ENCODE results near the gene CSTF1.

Gene CSTF1

DNA sequence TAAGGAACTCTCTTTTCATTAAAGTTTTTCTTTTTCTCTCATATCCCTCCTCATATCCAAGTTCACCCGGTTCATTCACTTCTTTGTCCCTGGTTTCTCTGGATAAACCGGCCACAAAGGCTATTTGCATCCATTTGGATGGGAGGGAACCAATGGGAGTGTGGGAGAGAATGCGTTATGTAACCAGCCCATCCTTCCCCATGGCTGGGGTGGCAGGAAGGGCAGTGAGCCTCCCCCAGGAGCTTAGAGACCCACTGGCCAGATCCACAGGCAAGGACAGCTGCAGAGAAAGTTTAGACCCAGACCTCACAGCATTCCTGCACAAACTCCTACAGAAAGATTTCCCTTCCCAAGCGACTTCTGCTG lies 30.4 kb downstream of the CSTF1 start:
- WGBS, result 31% methylated on average over 2 of the region's 4 CpGs
- DNase-seq, result no peak
- peak overlapping the region; percentile 63 for H2BK5ac ChIP-seq (ENCODE audit: low read depth, low read length, poor library complexity, severe bottlenecking)
- peak overlapping the region in 1 of 2 experiments; percentile 94 for H3K18ac ChIP-seq (ENCODE audit: low read depth in 1 of 2, low read length in 2 of 2)
- H3K14ac ChIP-seq (ENCODE audit: low read length in 2 of 2), result no peak overlapping the region
- H3K27me3 ChIP-seq (ENCODE audit: control insufficient read depth in 1 of 2, insufficient read depth in 1 of 2, low read length in 2 of 2), result peaks cover 0 to 14% of the 10 kb centered on the region in 2 experiments
- no peaks in the 10 kb centered on the region for H3K36me3 ChIP-seq (ENCODE audit: control insufficient read depth in 1 of 2, insufficient read depth in 2 of 2, low read depth in 1 of 2, low read length in 2 of 2)
- H3K4me2 ChIP-seq (ENCODE audit: low read length, poor library complexity, severe bottlenecking), result peak overlapping the region; percentile 27
- H2AFZ ChIP-seq (ENCODE audit: low read depth, low read length), result peak overlapping the region; percentile 85
- H3K27ac ChIP-seq (ENCODE audit: low read length, poor library complexity, severe bottlenecking), result peak overlapping the region; percentile 87
- H3K23ac ChIP-seq (ENCODE audit: low read length in 2 of 2), result no peak overlapping the region
- no peak overlapping the region for H2AK5ac ChIP-seq (ENCODE audit: low read length, severe bottlenecking)
- peak overlapping the region; percentile 61 to 81 for H3K4ac ChIP-seq (ENCODE audit: low read depth in 1 of 2, low read length in 2 of 2)
- H4K91ac ChIP-seq (ENCODE audit: low read length), result peak overlapping the region; percentile 63
- no peak overlapping the region for H3K9ac ChIP-seq (ENCODE audit: low read length)
- peak overlapping the region; percentile 46 for H2BK120ac ChIP-seq (ENCODE audit: low read depth, low read length)
- peak overlapping the region; percentile 94 for H4K8ac ChIP-seq (ENCODE audit: low read length)
- H2BK12ac ChIP-seq (ENCODE audit: low read length in 2 of 2), result peak overlapping the region in 1 of 2 experiments; percentile 97
- no peak overlapping the region for H3K4me3 ChIP-seq (ENCODE audit: insufficient read depth in 1 of 2, low read depth in 1 of 2, low read length in 2 of 2)
- H3K4me1 ChIP-seq (ENCODE audit: control insufficient read depth, insufficient read depth, low read depth, low read length), result peaks cover 14% of the 10 kb centered on the region
- H2BK15ac ChIP-seq (ENCODE audit: low read depth, poor library complexity, severe bottlenecking), result no peak overlapping the region
- H3K79me1 ChIP-seq (replicated peaks; ENCODE audit: low read length, poor library complexity, severe bottlenecking), result no peaks in the 10 kb centered on the region
- H3K9me3 ChIP-seq (ENCODE audit: control insufficient read depth, low read length), result no peaks in the 10 kb centered on the region

GRCh38 chr20:56423211-56423610 lies 30.8 kb downstream of the CSTF1 start:
- no peak overlapping the region for H3K23ac ChIP-seq (ENCODE audit: low read length in 2 of 2)
- peaks cover 14% of the 10 kb centered on the region for H3K4me1 ChIP-seq (ENCODE audit: control insufficient read depth, insufficient read depth, low read depth, low read length)
- no peak overlapping the region for H3K4me2 ChIP-seq (ENCODE audit: low read length, poor library complexity, severe bottlenecking)
- no peak overlapping the region for H3K4ac ChIP-seq (ENCODE audit: low read depth in 1 of 2, low read length in 2 of 2)
- H3K36me3 ChIP-seq (ENCODE audit: control insufficient read depth in 1 of 2, insufficient read depth in 2 of 2, low read depth in 1 of 2, low read length in 2 of 2), result no peaks in the 10 kb centered on the region
- 100% methylated on average over 1 of the region's 1 CpG for WGBS
- no peak overlapping the region for H3K4me3 ChIP-seq (ENCODE audit: insufficient read depth in 1 of 2, low read depth in 1 of 2, low read length in 2 of 2)
- no peak overlapping the region for H2BK15ac ChIP-seq (ENCODE audit: low read depth, poor library complexity, severe bottlenecking)
- peaks cover 0 to 18% of the 10 kb centered on the region in 2 experiments for H3K27me3 ChIP-seq (ENCODE audit: control insufficient read depth in 1 of 2, insufficient read depth in 1 of 2, low read length in 2 of 2)
- H3K14ac ChIP-seq (ENCODE audit: low read length in 2 of 2), result no peak overlapping the region
- H3K27ac ChIP-seq (ENCODE audit: low read length, poor library complexity, severe bottlenecking), result peak overlapping the region; percentile 87
- H2AK5ac ChIP-seq (ENCODE audit: low read length, severe bottlenecking), result no peak overlapping the region
- H3K9me3 ChIP-seq (ENCODE audit: control insufficient read depth, low read length), result no peaks in the 10 kb centered on the region
- H3K9ac ChIP-seq (ENCODE audit: low read length), result no peak overlapping the region
- no peak overlapping the region for H4K91ac ChIP-seq (ENCODE audit: low read length)
- H2BK5ac ChIP-seq (ENCODE audit: low read depth, low read length, poor library complexity, severe bottlenecking), result no peak overlapping the region
- H3K18ac ChIP-seq (ENCODE audit: low read depth in 1 of 2, low read length in 2 of 2), result no peak overlapping the region
- no peak overlapping the region for H2BK12ac ChIP-seq (ENCODE audit: low read length in 2 of 2)
- DNase-seq, result no peak
- H4K8ac ChIP-seq (ENCODE audit: low read length), result no peak overlapping the region
- H2AFZ ChIP-seq (ENCODE audit: low read depth, low read length), result no peak overlapping the region
- H2BK120ac ChIP-seq (ENCODE audit: low read depth, low read length), result no peak overlapping the region
- no peaks in the 10 kb centered on the region for H3K79me1 ChIP-seq (replicated peaks; ENCODE audit: low read length, poor library complexity, severe bottlenecking)

- no peak overlapping the region for H3K4me2 ChIP-seq (ENCODE audit: low read length, poor library complexity, severe bottlenecking)
- H3K27ac ChIP-seq (ENCODE audit: low read length, poor library complexity, severe bottlenecking), result no peak overlapping the region
- 77% methylated on average over 1 of the region's 1 CpG for WGBS
- no peak overlapping the region for H3K4ac ChIP-seq (ENCODE audit: low read depth in 1 of 2, low read length in 2 of 2)
- H3K27me3 ChIP-seq (ENCODE audit: control insufficient read depth in 1 of 2, insufficient read depth in 1 of 2, low read length in 2 of 2), result peaks cover 0 to 18% of the 10 kb centered on the region in 2 experiments
- H4K91ac ChIP-seq (ENCODE audit: low read length), result no peak overlapping the region
- H3K79me1 ChIP-seq (replicated peaks; ENCODE audit: low read length, poor library complexity, severe bottlenecking), result no peaks in the 10 kb centered on the region
- H3K18ac ChIP-seq (ENCODE audit: low read depth in 1 of 2, low read length in 2 of 2), result no peak overlapping the region
- H3K23ac ChIP-seq (ENCODE audit: low read length in 2 of 2), result no peak overlapping the region
- no peak overlapping the region for H2BK12ac ChIP-seq (ENCODE audit: low read length in 2 of 2)
- no peak overlapping the region for H3K4me3 ChIP-seq (ENCODE audit: insufficient read depth in 1 of 2, low read depth in 1 of 2, low read length in 2 of 2)
- H4K8ac ChIP-seq (ENCODE audit: low read length), result no peak overlapping the region
- H2BK5ac ChIP-seq (ENCODE audit: low read depth, low read length, poor library complexity, severe bottlenecking), result no peak overlapping the region
- no peak overlapping the region for H2AFZ ChIP-seq (ENCODE audit: low read depth, low read length)
- peaks cover 15% of the 10 kb centered on the region for H3K4me1 ChIP-seq (ENCODE audit: control insufficient read depth, insufficient read depth, low read depth, low read length)
- no peak for DNase-seq
- no peaks in the 10 kb centered on the region for H3K9me3 ChIP-seq (ENCODE audit: control insufficient read depth, low read length)
- H2AK5ac ChIP-seq (ENCODE audit: low read length, severe bottlenecking), result no peak overlapping the region
- no peak overlapping the region for H3K14ac ChIP-seq (ENCODE audit: low read length in 2 of 2)
- H2BK120ac ChIP-seq (ENCODE audit: low read depth, low read length), result no peak overlapping the region
- H3K36me3 ChIP-seq (ENCODE audit: control insufficient read depth in 1 of 2, insufficient read depth in 2 of 2, low read depth in 1 of 2, low read length in 2 of 2), result no peaks in the 10 kb centered on the region
- no peak overlapping the region for H2BK15ac ChIP-seq (ENCODE audit: low read depth, poor library complexity, severe bottlenecking)
- H3K9ac ChIP-seq (ENCODE audit: low read length), result no peak overlapping the region
These were observed 31.4 kb downstream of the CSTF1 start for GRCh38 chr20:56423886-56424285.

DNA sequence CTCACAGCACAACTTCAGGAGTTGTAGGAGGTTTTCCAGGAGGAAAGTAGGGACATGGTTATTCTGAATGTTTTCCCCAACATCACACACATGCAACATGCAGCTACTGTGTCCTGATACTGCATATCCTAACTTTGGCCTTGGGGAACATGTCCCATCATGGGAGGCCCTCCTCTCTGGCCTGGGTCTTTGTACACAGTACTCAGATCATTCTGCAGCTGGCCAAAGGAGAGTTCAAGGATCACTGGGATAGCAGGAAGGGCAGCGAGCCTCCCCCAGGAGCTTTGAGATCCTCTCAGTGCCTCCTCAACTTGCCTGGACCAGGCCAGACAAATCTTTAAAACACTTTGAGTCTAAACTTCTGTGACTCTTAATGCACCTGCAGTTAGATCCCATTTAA lies 32.5 kb downstream of the CSTF1 start:
- Histone ChIP-seq H3K27me3 (ENCODE audit: control insufficient read depth in 1 of 2, insufficient read depth in 1 of 2, low read length in 2 of 2) (peaks cover 0 to 18% of the 10 kb centered on the region in 2 experiments), H3K4me2 (ENCODE audit: low read length, poor library complexity, severe bottlenecking) (no peak overlapping the region), H3K4me1 (ENCODE audit: control insufficient read depth, insufficient read depth, low read depth, low read length) (peaks cover 19% of the 10 kb centered on the region), H3K79me1 (replicated peaks; ENCODE audit: low read length, poor library complexity, severe bottlenecking) (no peaks in the 10 kb centered on the region), H3K14ac (ENCODE audit: low read length in 2 of 2) (no peak overlapping the region), H2AK5ac (ENCODE audit: low read length, severe bottlenecking) (no peak overlapping the region), H3K9me3 (ENCODE audit: control insufficient read depth, low read length) (no peaks in the 10 kb centered on the region), H2BK120ac (ENCODE audit: low read depth, low read length) (no peak overlapping the region), H3K4ac (ENCODE audit: low read depth in 1 of 2, low read length in 2 of 2) (no peak overlapping the region), H2BK5ac (ENCODE audit: low read depth, low read length, poor library complexity, severe bottlenecking) (no peak overlapping the region), H3K23ac (ENCODE audit: low read length in 2 of 2) (no peak overlapping the region), H2BK15ac (ENCODE audit: low read depth, poor library complexity, severe bottlenecking) (no peak overlapping the region), H3K27ac (ENCODE audit: low read length, poor library complexity, severe bottlenecking) (no peak overlapping the region), H2BK12ac (ENCODE audit: low read length in 2 of 2) (no peak overlapping the region), H3K18ac (ENCODE audit: low read depth in 1 of 2, low read length in 2 of 2) (no peak overlapping the region), H3K36me3 (ENCODE audit: control insufficient read depth in 1 of 2, insufficient read depth in 2 of 2, low read depth in 1 of 2, low read length in 2 of 2) (no peaks in the 10 kb centered on the region), H2AFZ (ENCODE audit: low read depth, low read length) (no peak overlapping the region), H4K8ac (ENCODE audit: low read length) (no peak overlapping the region), H3K9ac (ENCODE audit: low read length) (no peak overlapping the region), H3K4me3 (ENCODE audit: insufficient read depth in 1 of 2, low read depth in 1 of 2, low read length in 2 of 2) (no peak overlapping the region), H4K91ac (ENCODE audit: low read length) (no peak overlapping the region)
- 89% methylated on average over 1 of the region's 1 CpG for WGBS
- DNase-seq, result no peak
